ENCODE data around the gene OBSL1.

- TF ChIP-seq YY1 (IDR thresholded peaks at IDR 0.05; ENCODE audit: insufficient read depth, insufficient read length) (no peak), SUZ12 (IDR thresholded peaks at IDR 0.05; ENCODE audit: extremely low read depth, insufficient read depth, insufficient read length) (no peak), ZNF274 (IDR thresholded peaks at IDR 0.05; ENCODE audit: low read depth, low read length) (no peak)
Observed at GRCh38 chr2:219620546-219620945, 49.2 kb upstream of the OBSL1 start.
